T-helper 9 cell (primary cell): ENCODE data around the gene MAP7D3.

Experiments
- DNase-seq: peaks from one replicate; pipeline ENCODE4 v3.0.0-alpha.2; 2020

MAP7D3 gene

GRCh38 chrX:136203951-136204350 is 47.2 kb downstream of the MAP7D3 start:
- no peak for DNase-seq

- no peak for DNase-seq
Observed at GRCh38 chrX:136203438-136203837, 47.8 kb downstream of the MAP7D3 start.

GRCh38 chrX:136202889-136203288 is 48.3 kb downstream of the MAP7D3 start:
- no peak for DNase-seq

- DNase-seq: no peak
Observed at GRCh38 chrX:136201601-136202000, 49.6 kb downstream of the MAP7D3 start.

- DNase-seq: no peak
Observed at GRCh38 chrX:136200466-136200865, 50.7 kb downstream of the MAP7D3 start.

- no peak for DNase-seq
Observed at GRCh38 chrX:136199365-136199764, 51.8 kb downstream of the MAP7D3 start.

- DNase-seq: no peak
Observed at GRCh38 chrX:136198678-136199243, 52.4 kb downstream of the MAP7D3 start.

GRCh38 chrX:136198010-136198409 is 53.2 kb downstream of the MAP7D3 start:
- no peak for DNase-seq

GRCh38 chrX:136196691-136197155 is 54.5 kb downstream of the MAP7D3 start:
- DNase-seq: no peak

GRCh38 chrX:136195247-136195646 is 56.0 kb downstream of the MAP7D3 start:
- no peak for DNase-seq

- no peak for DNase-seq
Observed at GRCh38 chrX:136194536-136194935, 56.7 kb downstream of the MAP7D3 start.

- no peak for DNase-seq
Observed at GRCh38 chrX:136193771-136194170, 57.4 kb downstream of the MAP7D3 start.

- DNase-seq: no peak
Observed at GRCh38 chrX:136192839-136193414, 58.3 kb downstream of the MAP7D3 start.

GRCh38 chrX:136192135-136192534 is 59.1 kb downstream of the MAP7D3 start:
- DNase-seq: no peak

- no peak for DNase-seq
Observed at GRCh38 chrX:136191171-136191570, 60.0 kb downstream of the MAP7D3 start.

GRCh38 chrX:136190038-136190713 is 61.0 kb downstream of the MAP7D3 start:
- DNase-seq: no peak

- DNase-seq: no peak
Observed at GRCh38 chrX:136189222-136189621, 62.0 kb downstream of the MAP7D3 start.

GRCh38 chrX:136186023-136186413 is 65.2 kb downstream of the MAP7D3 start:
- no peak for DNase-seq

- DNase-seq: no peak
Observed at GRCh38 chrX:136185401-136186022, 65.7 kb downstream of the MAP7D3 start.

- no peak for DNase-seq
Observed at GRCh38 chrX:136183917-136184316, 67.3 kb downstream of the MAP7D3 start.

GRCh38 chrX:136183172-136183571 is 68.0 kb downstream of the MAP7D3 start:
- DNase-seq: no peak

GRCh38 chrX:136182414-136182813 is 68.8 kb downstream of the MAP7D3 start:
- DNase-seq: no peak

GRCh38 chrX:136179133-136179532 is 72.1 kb downstream of the MAP7D3 start:
- DNase-seq: no peak

GRCh38 chrX:136176399-136176825 is 74.8 kb downstream of the MAP7D3 start:
- no peak for DNase-seq
